CD4-positive, alpha-beta T cell (primary cell): ENCODE results near the gene VAV2. TPM values are rescaled to one million over a fixed set of nuclear protein-coding genes. Genes with fewer than 3 reads are reported as not detected.

Source experiments
- ATAC-seq: fragments of 200-7000 bp; cut with Tn5 transposase; one replicate; pipeline ENCODE4 v1.10.0; 2022; ENCODE audit warnings: mild to moderate bottlenecking; ENCODE audit not compliant: poor library complexity
- CTCF ChIA-PET: fragments of 350-600 bp; sonication (Branson Sonifier 250); formaldehyde crosslinking; loops from one replicate; lab custom pipeline; 2021; ENCODE audit warnings: antibody characterized with exemption, inconsistent platforms; lab: Charles Lee
- POLR2A ChIA-PET: fragments of 350-600 bp; sonication (Branson Sonifier 250); formaldehyde crosslinking; loops from one replicate; lab custom pipeline; 2021; ENCODE audit warnings: antibody characterized with exemption, inconsistent platforms; lab: Charles Lee
- DNase-seq, 14 experiments: peaks; one replicate each; pipeline ENCODE4 v3.0.0-alpha.2; 2013 to 2020; ENCODE audit warnings: mixed read lengths in 2 of 14
- H3K27ac ChIP-seq, 2 donors: one replicate each; pipeline versions ENCODE4 v1.5.1 to v1.7.0; 2013; ENCODE audit warnings: low read length in 2 of 2, low read depth in 1 of 2, mild to moderate bottlenecking in 1 of 2
- H3K27me3 ChIP-seq, 2 experiments: 1 replicate in 1 of 2; 2 replicates in 1 of 2; pipeline versions ENCODE4 v1.6.1 to v1.7.0; 2013; ENCODE audit warnings: low read length in 2 of 2, control low read depth in 1 of 2, mild to moderate bottlenecking in 1 of 2, moderate library complexity in 1 of 2; ENCODE audit not compliant: insufficient read depth in 2 of 2, control insufficient read depth in 1 of 2
- H3K36me3 ChIP-seq: one replicate; pipeline ENCODE4 v1.6.1; 2013; ENCODE audit warnings: low read length, control low read depth; ENCODE audit not compliant: insufficient read depth
- H3K4me1 ChIP-seq: one replicate; pipeline ENCODE4 v1.6.1; 2013; ENCODE audit warnings: low read length, control low read depth; ENCODE audit not compliant: insufficient read depth
- H3K4me3 ChIP-seq: one replicate; pipeline ENCODE4 v1.5.1; 2013; ENCODE audit warnings: mild to moderate bottlenecking, low read length, moderate library complexity
- H3K9me3 ChIP-seq, 2 experiments: 1 replicate in 1 of 2; 2 replicates in 1 of 2; pipeline versions ENCODE4 v1.6.1 to v1.7.0; 2013; ENCODE audit warnings: low read length in 2 of 2, mild to moderate bottlenecking in 2 of 2, control low read depth in 1 of 2, moderate library complexity in 1 of 2; ENCODE audit not compliant: control insufficient read depth in 1 of 2, insufficient read depth in 1 of 2
- H3K27ac Mint-ChIP-seq: one replicate; pipeline ENCODE4 v1.8.0; 2020; ENCODE audit warnings: mixed read lengths
- H3K27me3 Mint-ChIP-seq: one replicate; pipeline ENCODE4 v1.8.0; 2021; ENCODE audit warnings: mixed read lengths
- H3K36me3 Mint-ChIP-seq: one replicate; pipeline ENCODE4 v1.8.0; 2021; ENCODE audit warnings: low read depth, mixed read lengths
- H3K4me1 Mint-ChIP-seq: one replicate; pipeline ENCODE4 v1.8.0; 2021; ENCODE audit warnings: low read depth, mixed read lengths
- H3K4me3 Mint-ChIP-seq: one replicate; pipeline ENCODE4 v1.8.0; 2020; ENCODE audit warnings: mild to moderate bottlenecking, mixed read lengths
- H3K9me3 Mint-ChIP-seq: one replicate; pipeline ENCODE4 v1.8.0; 2020; ENCODE audit warnings: mixed read lengths
- intact Hi-C, 2 experiments: fragments of 100-400 bp; cut with DNase I in 1 of 2; cut with micrococcal nuclease in 1 of 2; formaldehyde crosslinking; loops; one replicate each; pipeline versions ENCODE4 v1.15.1 to v1.9.0; 2023 to 2025; cut with DNase I, micrococcal nuclease
- total RNA-seq, 174 experiments: library from RNA in 2 of 174; stranded (reverse) in 2 of 174; gene quantifications; one replicate each; pipeline ENCODE4 v1.2.3 and lab custom pipeline; 2021 to 2026
- TF ChIP-seq, protein P1 (sequence below): fragments of 200-600 bp; IDR thresholded peaks from one replicate; pipeline ENCODE4 v1.8.0; 2022; ENCODE audit warnings: antibody characterized with exemption, mild to moderate bottlenecking

The VAV2 gene
- total RNA-seq, 2 experiments from 2014 or later = 1.6 to 1.7 TPM

DNA sequence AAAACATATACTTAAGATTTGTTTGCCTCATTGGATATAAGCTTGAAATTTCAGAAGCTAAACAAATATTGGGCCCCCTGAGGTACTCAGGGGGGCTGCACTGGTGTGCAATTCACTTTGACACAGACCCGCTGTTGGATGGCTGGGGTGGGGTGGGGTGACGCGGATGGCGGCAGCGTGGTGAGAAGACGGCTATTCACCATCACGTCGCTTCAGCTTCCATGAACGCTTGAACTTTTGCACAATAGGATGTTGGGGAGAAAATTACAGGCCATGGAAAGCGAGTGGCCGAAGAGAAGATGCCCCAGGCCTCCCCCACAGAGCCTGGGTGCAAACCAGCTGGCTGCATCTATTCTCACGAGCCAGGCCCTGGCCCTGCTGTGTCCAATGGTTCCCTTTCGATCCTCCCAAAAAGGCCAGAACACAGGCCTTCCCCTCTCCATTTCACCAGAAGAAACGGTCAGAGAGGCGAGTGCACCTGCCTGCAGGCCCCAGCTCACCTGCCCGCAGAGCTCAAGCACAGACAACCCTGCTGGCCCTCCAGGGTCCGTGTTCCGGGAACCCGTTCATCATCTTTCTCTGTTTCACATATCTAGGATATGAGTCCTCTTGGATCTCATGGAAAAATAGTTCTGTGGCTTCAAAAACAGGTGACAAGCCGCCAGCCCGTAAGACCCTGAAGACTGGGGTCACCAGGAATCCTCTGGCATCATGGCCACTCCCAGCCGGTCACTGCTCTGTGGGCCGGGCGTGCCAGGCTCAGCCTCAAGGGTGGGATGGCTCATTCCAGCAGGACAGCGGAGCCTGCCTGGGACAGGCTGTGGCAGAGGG is 207.2 kb downstream of the VAV2 start:
- no peak for ATAC-seq
- POLR2A ChIA-PET = no interaction called here
- TF ChIP-seq, protein P1, sequence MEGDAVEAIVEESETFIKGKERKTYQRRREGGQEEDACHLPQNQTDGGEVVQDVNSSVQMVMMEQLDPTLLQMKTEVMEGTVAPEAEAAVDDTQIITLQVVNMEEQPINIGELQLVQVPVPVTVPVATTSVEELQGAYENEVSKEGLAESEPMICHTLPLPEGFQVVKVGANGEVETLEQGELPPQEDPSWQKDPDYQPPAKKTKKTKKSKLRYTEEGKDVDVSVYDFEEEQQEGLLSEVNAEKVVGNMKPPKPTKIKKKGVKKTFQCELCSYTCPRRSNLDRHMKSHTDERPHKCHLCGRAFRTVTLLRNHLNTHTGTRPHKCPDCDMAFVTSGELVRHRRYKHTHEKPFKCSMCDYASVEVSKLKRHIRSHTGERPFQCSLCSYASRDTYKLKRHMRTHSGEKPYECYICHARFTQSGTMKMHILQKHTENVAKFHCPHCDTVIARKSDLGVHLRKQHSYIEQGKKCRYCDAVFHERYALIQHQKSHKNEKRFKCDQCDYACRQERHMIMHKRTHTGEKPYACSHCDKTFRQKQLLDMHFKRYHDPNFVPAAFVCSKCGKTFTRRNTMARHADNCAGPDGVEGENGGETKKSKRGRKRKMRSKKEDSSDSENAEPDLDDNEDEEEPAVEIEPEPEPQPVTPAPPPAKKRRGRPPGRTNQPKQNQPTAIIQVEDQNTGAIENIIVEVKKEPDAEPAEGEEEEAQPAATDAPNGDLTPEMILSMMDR = no peak
- H3K9me3 Mint-ChIP-seq = no peaks in the 10 kb centered on the region
- H3K4me3 ChIP-seq = no peak overlapping the region
- no peaks in the 10 kb centered on the region for H3K27me3 Mint-ChIP-seq
- peaks cover 6% of the 10 kb centered on the region for H3K4me1 ChIP-seq
- H3K4me1 Mint-ChIP-seq = no peaks in the 10 kb centered on the region
- DNase-seq = no peak
- no peaks in the 10 kb centered on the region for H3K27me3 ChIP-seq
- intact Hi-C loops = no loop called here
- CTCF ChIA-PET = interaction anchor here (0.9 kb wide), 1 partner anchor 209 kb away, joined by 3 read pairs; no protein-coding TSS in a partner anchor
- H3K36me3 ChIP-seq = no peaks in the 10 kb centered on the region
- H3K27ac ChIP-seq = no peak overlapping the region
- H3K9me3 ChIP-seq = no peaks in the 10 kb centered on the region
- H3K36me3 Mint-ChIP-seq = no peaks in the 10 kb centered on the region
- no peak overlapping the region for H3K4me3 Mint-ChIP-seq
- H3K27ac Mint-ChIP-seq = no peak overlapping the region

DNA sequence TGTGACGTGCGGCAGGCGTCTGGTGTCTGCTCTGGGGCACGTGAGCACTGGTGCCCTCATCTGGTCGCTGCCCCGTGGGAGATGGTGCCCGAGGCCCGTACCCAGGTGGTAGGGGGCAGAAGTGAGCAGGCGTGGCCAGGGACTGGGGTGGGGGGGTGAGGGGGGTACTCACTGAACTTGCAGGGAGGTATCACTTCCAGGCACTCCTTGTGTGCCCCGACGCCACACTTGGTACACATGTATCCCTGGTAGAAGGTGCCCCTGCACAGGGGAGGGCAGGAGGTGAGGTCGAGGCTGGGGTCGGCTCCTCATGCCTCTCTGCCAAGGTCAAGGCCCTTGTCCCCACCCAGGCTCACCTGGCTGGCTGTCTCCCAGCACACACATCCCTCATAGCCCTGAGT is 208.8 kb downstream of the VAV2 start:
- DNase-seq (no peak), ATAC-seq (no peak)
- no peak overlapping the region for H3K4me3 Mint-ChIP-seq
- Histone ChIP-seq H3K36me3 (no peaks in the 10 kb centered on the region), H3K4me1 (peaks cover 3% of the 10 kb centered on the region), H3K9me3 (no peaks in the 10 kb centered on the region), H3K27ac (no peak overlapping the region), H3K4me3 (no peak overlapping the region), H3K27me3 (no peaks in the 10 kb centered on the region)
- CTCF ChIA-PET = interaction anchor here (2.5 kb wide), 1 partner anchor 211 kb away, joined by 20 read pairs; no protein-coding TSS in a partner anchor
- TF ChIP-seq, protein P1 = no peak
- H3K9me3 Mint-ChIP-seq = no peaks in the 10 kb centered on the region
- intact Hi-C loops = no loop called here
- no peaks in the 10 kb centered on the region for H3K4me1 Mint-ChIP-seq
- H3K27me3 Mint-ChIP-seq = no peaks in the 10 kb centered on the region
- no peaks in the 10 kb centered on the region for H3K36me3 Mint-ChIP-seq
- H3K27ac Mint-ChIP-seq = no peak overlapping the region
- POLR2A ChIA-PET = no interaction called here

DNA sequence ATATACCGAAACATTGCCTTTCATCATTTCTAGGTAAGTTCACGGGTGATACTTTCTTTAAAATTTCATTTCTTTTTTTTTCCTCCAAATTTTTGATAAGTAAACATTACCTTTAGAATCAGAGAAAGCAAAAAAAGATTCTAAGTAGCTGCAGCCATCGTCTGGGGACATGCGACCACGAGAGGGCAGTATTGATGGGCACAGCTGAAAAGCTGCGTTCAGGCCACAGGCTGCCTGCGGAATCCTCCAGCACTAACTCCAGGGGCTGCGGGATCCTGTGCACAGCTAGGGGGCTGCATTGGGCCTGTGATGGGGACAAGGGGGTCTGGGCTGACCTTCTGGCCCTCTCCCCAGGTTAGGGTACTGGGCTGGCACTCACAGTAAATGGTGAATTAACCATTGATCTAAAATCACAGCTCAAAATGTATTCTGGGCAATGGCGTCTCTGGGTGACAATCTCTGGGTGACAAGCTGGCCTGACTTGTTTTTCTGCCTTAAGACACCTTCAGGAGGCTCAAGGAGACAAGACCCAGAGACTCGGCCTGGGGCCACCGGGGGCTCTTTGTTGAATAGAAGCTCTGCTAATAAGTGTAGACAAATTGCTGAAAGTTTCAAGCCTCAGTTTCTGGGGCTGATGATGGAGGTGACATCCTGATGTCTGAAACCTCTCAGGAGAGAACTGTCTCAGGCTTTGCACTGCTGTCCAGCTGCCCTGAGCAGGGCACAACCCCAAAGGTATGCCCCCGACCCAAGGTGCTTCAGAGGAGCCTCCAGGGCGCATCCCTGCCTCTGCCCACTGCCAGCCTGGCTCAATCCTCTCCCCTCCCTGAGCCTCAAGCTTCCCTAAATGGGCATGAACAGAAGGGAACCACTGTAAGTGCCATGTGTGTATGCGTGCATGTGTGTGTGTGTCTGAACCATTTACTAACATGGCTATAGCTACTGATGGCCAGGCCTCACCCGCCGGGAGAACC is 209.7 kb downstream of the VAV2 start:
- intact Hi-C loops = loop anchor here (1.0 kb wide), 2 partner anchors 212 to 317 kb away; no protein-coding TSS in a partner anchor
- Mint-ChIP-seq H3K4me3 (no peak overlapping the region), H3K27me3 (no peaks in the 10 kb centered on the region), H3K36me3 (no peaks in the 10 kb centered on the region), H3K4me1 (no peaks in the 10 kb centered on the region), H3K27ac (no peak overlapping the region), H3K9me3 (no peaks in the 10 kb centered on the region)
- peak; percentile 66 for ATAC-seq
- ChIA-PET POLR2A (interaction anchor here (2.7 kb wide), 1 partner anchor 211 kb away, joined by 12 read pairs; no protein-coding TSS in a partner anchor), CTCF (interaction anchor here (0.5 to 2.5 kb wide), 6 partner anchors 9 to 594 kb away, joined by 3 to 20 read pairs (median 4); no protein-coding TSS in a partner anchor)
- H3K27ac ChIP-seq = no peak overlapping the region
- H3K4me1 ChIP-seq = peaks cover 3% of the 10 kb centered on the region
- H3K36me3 ChIP-seq = no peaks in the 10 kb centered on the region
- H3K27me3 ChIP-seq = no peaks in the 10 kb centered on the region
- no peak overlapping the region for H3K4me3 ChIP-seq
- no peaks in the 10 kb centered on the region for H3K9me3 ChIP-seq
- DNase-seq = peak; percentile 47 to 80 (median 60)
- TF ChIP-seq, protein P1 = peak; percentile 77
